Measurements from ENCODE around the gene GLIS1. TPM values are rescaled to one million over a fixed set of nuclear protein-coding genes. Genes with fewer than 3 reads are reported as not detected.

GLIS1 gene
- total RNA-seq, 1 donor = 1.6 TPM

- DNase-seq (ENCODE audit: low read depth) = no peak
- no peak overlapping the region for H3K4me3 ChIP-seq (ENCODE audit: low read depth, low read length)
- TF ChIP-seq, protein P1, sequence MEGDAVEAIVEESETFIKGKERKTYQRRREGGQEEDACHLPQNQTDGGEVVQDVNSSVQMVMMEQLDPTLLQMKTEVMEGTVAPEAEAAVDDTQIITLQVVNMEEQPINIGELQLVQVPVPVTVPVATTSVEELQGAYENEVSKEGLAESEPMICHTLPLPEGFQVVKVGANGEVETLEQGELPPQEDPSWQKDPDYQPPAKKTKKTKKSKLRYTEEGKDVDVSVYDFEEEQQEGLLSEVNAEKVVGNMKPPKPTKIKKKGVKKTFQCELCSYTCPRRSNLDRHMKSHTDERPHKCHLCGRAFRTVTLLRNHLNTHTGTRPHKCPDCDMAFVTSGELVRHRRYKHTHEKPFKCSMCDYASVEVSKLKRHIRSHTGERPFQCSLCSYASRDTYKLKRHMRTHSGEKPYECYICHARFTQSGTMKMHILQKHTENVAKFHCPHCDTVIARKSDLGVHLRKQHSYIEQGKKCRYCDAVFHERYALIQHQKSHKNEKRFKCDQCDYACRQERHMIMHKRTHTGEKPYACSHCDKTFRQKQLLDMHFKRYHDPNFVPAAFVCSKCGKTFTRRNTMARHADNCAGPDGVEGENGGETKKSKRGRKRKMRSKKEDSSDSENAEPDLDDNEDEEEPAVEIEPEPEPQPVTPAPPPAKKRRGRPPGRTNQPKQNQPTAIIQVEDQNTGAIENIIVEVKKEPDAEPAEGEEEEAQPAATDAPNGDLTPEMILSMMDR (IDR thresholded peaks at IDR 0.05; ENCODE audit: insufficient read depth, low read length) = no peak
Observed at GRCh38 chr1:53579221-53580008, 159.5 kb downstream of the GLIS1 start.

- TF ChIP-seq, protein P1 (IDR thresholded peaks at IDR 0.05; ENCODE audit: insufficient read depth, low read length) = no peak
- DNase-seq (ENCODE audit: low read depth) = no peak
- no peak overlapping the region for H3K4me3 ChIP-seq (ENCODE audit: low read depth, low read length)
Observed at GRCh38 chr1:53578358-53578757, 160.6 kb downstream of the GLIS1 start.

DNA sequence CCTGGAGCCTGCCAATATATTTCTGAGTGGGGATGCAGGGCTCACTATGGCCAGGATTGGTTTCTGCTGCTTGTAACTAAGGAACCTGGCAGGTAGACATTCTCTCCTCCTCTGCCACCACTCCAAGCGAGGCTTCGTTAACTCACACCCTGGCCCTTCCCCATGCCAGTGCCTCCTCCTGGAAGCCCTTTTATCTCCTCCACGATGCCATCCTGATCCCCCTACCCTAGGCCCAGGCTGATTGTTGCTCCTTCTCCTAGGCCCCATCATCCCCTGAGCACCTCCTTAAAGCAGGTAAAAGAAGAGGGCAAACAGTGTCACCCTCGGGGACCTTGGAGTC lies 161.2 kb downstream of the GLIS1 start:
- H3K4me3 ChIP-seq (ENCODE audit: low read depth, low read length) = no peak overlapping the region
- DNase-seq (ENCODE audit: low read depth) = no peak
- TF ChIP-seq, protein P1 (IDR thresholded peaks at IDR 0.05; ENCODE audit: insufficient read depth, low read length) = no peak

GRCh38 chr1:53576866-53577760 lies 161.9 kb downstream of the GLIS1 start:
- no peak overlapping the region for H3K4me3 ChIP-seq (ENCODE audit: low read depth, low read length)
- no peak for DNase-seq (ENCODE audit: low read depth)
- TF ChIP-seq, protein P1 (IDR thresholded peaks at IDR 0.05; ENCODE audit: insufficient read depth, low read length) = no peak

DNA sequence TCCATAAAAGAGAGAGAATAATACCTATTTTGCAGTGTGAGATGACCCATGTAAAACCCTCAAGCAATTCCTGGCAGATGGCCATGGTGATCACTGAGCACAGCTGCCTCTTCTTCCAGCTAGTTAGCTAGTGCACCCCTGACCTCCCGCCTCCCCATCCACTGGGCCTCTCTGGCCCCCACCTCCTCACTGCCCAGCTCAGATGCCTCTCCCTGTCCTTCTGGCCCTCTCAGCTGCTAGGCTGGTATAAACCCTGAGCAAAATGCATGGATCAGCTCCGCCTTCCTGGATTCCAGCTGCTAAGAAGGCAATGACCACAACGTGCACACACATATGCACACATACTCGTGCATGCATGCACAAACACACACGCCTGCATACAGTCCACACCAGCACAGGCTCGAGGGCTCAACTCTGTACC lies 162.6 kb downstream of the GLIS1 start:
- TF ChIP-seq, protein P1 (IDR thresholded peaks at IDR 0.05; ENCODE audit: insufficient read depth, low read length) = no peak
- no peak overlapping the region for H3K4me3 ChIP-seq (ENCODE audit: low read depth, low read length)
- DNase-seq (ENCODE audit: low read depth) = no peak

GRCh38 chr1:53575955-53576320 lies 163.0 kb downstream of the GLIS1 start:
- TF ChIP-seq, protein P1 (IDR thresholded peaks at IDR 0.05; ENCODE audit: insufficient read depth, low read length) = no peak
- H3K4me3 ChIP-seq (ENCODE audit: low read depth, low read length) = no peak overlapping the region
- no peak for DNase-seq (ENCODE audit: low read depth)
